Measurements from ENCODE around the gene MCUB. TPM values are rescaled to one million over a fixed set of nuclear protein-coding genes. Genes with fewer than 3 reads are reported as not detected.
A peak's percentile ranks its signal among the peaks of the same experiment; 100 is the strongest.

MCUB gene
- total and polyA plus RNA-seq, 2 of the 13 experiments (the other 11 are each of a cell fraction or from before 2014, with no cell fraction given) = 0.95 to 2.2 TPM

- TF ChIP-seq ARID4A (CRISPR knock-in tag; IDR thresholded peaks at IDR 0.05; ENCODE audit: borderline replicate concordance) (peak; percentile 78), HIC2 (CRISPR knock-in tag; IDR thresholded peaks at IDR 0.05; ENCODE audit: low read depth) (no peak), KMT2A (CRISPR knock-in tag; IDR thresholded peaks at IDR 0.05) (no peak; the same call in 1 of the 2 replicates), TCF12 (IDR thresholded peaks at IDR 0.05) (no peak), TCF12 (CRISPR knock-in tag; IDR thresholded peaks at IDR 0.05) (0 out of 2 replicates have a peak, but pooled peaks have one; percentile 53), ZSCAN21 (CRISPR knock-in tag; IDR thresholded peaks at IDR 0.05; ENCODE audit: borderline replicate concordance) (peak; percentile 86), ZNF616 (CRISPR knock-in tag; IDR thresholded peaks at IDR 0.05; ENCODE audit: low read depth) (peak; percentile 75; the same call in 1 of the 2 replicates), ZFAT (CRISPR knock-in tag; conservative IDR thresholded peaks at IDR 0.05) (no peak), MED1 (CRISPR knock-in tag; IDR thresholded peaks at IDR 0.05) (no peak), HNRNPLL (IDR thresholded peaks at IDR 0.05; ENCODE audit: low read depth, low read length, poor library complexity, severe bottlenecking) (peak; percentile 61), ZNF850 (CRISPR knock-in tag; conservative IDR thresholded peaks at IDR 0.05) (no peak), ZNF468 (CRISPR knock-in tag; IDR thresholded peaks at IDR 0.05) (0 out of 2 replicates have a peak, but pooled peaks have one; percentile 67), PLSCR1 (CRISPR knock-in tag; IDR thresholded peaks at IDR 0.05; ENCODE audit: borderline replicate concordance) (no peak; the same call in 1 of the 2 replicates), PLRG1 (conservative IDR thresholded peaks at IDR 0.05) (no peak), RERE (CRISPR knock-in tag; IDR thresholded peaks at IDR 0.05; ENCODE audit: low read depth) (no peak), ZNF17 (CRISPR knock-in tag; IDR thresholded peaks at IDR 0.05) (no peak)
Measured at GRCh38 chr4:109729718-109730618, 169.9 kb downstream of the MCUB start, which contains the start of gene PLA2G12A (continued).
